Measurements from ENCODE around the gene MAGEB17.
"Not testable (repeated sequence)": the region's sequence is repeated elsewhere in the genome, so short reads cannot be mapped to it uniquely, and the experiment has no call there.

The MAGEB17 gene

DNA sequence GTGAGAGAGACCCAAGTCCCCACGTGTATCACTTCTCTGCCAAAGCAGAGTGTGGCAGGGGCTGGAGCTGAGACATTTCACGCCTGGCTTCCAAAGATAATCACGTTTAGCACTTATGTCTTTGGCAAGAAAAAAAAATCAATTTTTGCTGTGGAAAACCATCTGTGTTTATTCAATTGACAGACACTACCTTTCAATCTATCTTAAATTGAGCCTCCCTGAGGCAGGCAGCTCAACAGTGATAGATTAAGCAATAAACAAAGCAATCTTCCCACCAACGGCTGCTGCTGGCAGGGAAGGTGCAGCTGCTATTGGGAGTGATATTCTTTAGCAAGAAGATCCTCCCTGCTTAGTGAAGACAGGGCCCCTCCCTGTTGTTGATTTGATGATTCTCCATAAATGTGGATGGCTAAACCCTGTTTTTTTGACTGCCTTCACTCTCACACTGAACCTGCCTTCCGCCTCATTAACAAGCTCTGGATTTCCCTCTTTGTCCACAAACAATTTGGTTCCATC, 11.6 kb upstream of the MAGEB17 start:
- in situ Hi-C loops (cut with MboI; ENCODE audit: low sequenced_read_pairs): no loop called here

DNA sequence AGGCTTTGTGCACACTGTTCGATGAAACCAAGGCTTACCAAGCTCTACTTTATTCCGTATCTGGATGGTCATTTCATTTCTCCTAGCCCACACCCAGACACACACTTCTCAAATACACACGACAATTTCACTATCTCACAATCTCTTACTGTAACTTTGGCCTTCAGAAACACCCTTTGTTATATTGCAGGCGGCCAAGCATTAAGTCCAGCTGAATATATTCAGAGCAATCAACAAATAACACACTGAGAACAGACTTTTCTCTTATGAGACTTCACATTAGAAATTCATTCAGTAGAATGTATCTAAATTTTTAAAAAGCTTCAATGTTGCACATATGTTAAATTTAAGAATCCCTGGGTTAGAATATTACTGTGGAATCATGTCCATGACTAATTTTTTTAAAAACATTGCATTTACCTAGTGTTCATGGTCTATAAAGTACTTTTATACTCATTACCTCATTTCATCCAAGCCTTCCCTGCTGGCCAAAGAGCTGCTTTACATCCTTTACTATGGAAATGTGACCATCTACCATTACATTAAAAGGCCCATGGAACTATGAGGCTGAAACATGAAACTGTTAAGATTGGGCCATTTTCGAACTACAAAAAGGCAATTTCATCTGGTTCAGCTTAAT, 10.5 kb upstream of the MAGEB17 start:
- in situ Hi-C loops (cut with MboI; ENCODE audit: low sequenced_read_pairs): no loop called here

DNA sequence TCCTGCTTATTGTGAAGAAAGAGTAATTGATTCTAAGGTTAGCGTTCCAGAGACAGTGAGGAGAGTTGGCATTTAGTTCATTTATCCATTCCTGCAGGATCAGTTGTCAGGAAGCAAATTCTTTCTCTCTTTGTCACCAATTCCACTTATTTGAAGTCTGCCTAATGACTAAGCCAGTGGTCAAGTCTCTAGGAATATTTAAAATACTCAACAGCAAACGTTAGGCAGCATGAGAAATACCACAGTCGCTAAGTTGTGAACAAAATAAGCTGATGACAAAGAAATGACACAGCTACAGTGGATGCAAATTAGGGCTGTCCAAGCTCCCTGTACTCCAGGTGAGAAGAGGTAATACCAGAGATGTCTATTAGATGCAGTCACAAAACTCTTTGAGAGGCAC, 6.6 kb upstream of the MAGEB17 start:
- in situ Hi-C loops (cut with MboI; ENCODE audit: low sequenced_read_pairs): no loop called here

DNA sequence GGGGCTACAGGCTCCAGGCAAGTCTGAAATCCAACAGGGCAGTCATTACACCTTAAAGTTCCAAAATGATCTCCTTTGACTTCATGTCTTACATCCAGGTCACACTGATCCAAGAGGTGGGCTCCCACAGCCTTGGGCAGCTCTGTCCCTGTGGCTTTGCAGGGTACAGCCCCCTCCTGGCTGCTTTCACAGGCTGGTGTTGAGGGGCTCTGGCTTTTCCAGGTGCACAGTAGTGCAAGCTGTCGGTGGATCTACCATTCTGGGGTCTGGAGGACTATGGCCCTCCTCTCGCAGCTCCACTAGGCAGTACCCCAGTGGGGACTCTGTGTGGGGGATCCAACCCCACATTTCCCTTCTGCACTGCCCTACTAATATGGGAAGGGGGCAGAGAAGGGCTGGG, 6.1 kb upstream of the MAGEB17 start:
- in situ Hi-C loops (cut with MboI; ENCODE audit: low sequenced_read_pairs): not testable (repeated sequence)

DNA sequence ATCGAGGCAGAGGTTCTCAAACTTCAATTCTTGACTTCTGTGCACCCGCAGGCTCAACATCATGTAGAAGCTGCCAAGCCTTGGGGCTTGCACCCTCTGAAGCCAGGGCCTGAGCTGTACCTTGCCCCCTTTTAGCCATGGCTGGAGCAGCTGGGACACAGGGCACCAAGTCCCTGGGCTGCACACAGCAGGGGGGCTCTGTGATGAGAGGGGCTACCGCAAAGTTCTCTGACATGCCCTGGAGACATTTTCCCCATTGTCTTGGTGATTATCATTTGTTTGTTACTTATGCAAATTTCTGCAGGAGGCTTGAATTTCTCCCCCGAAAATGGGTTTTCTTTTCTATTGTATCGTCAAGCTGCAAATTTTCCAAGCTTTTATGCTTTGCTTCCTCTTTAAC, 4.9 kb upstream of the MAGEB17 start:
- in situ Hi-C loops (cut with MboI; ENCODE audit: low sequenced_read_pairs): no loop called here

DNA sequence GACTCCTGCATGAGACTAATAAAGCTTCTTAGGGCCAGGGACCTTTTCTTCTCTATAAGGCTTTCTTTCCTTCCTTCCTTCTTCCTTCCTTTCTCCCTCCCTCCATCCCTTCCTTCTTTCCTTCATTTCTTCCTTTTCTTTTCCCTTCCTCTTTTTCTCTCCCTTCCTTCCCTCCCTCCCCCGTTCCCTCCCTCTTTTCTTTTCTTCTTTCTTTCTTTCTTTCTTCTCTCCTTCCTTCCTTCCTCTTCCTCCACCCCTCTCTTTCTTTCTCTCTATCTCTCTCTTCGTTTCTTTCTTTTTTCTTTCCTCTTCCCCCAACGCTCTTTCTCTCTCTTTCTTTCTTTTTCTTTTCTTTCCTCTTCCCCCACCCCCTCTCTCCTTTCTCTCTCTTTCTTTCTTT, 2.5 kb upstream of the MAGEB17 start:
- in situ Hi-C loops (cut with MboI; ENCODE audit: low sequenced_read_pairs): no loop called here

DNA sequence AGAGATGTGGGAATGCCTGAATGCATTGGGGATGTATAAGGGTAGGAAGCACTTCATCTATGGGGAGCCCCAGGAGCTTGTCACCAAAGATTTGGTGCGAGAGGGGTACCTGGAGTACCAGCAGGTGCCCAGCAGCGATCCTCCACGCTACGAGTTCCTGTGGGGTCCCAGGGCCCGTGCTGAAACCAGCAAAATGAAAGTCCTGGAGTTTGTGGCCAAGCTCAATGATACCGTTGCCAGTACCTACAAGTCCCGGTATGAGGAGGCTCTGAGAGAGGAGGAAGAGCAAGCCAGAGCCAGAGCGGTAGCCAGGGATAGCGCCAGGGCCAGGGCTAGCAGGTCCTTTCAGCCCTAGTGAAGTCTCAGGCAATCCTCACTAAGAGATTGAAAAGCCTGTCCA, 3.8 kb downstream of the MAGEB17 start:
- in situ Hi-C loops (cut with MboI; ENCODE audit: low sequenced_read_pairs): no loop called here

DNA sequence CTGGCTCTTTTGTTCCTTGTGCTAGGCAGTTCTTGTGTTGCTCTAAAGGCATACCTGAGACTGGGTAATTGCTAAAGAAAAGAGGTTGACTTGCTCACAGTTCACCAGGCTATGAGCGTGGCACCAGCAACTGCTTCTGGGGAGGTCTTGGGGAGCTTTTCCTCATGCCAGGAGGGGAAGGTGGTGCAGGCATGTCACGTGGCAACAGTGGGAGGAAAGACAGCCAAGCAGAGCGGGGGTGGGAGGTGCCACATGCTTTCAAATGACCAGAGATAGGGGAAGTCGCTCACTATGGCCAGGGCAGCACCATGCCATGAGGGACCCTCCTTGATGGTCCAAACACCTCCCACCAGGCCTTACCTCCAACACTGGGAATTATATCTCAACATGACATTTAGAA, 4.7 kb downstream of the MAGEB17 start:
- in situ Hi-C loops (cut with MboI; ENCODE audit: low sequenced_read_pairs): no loop called here

DNA sequence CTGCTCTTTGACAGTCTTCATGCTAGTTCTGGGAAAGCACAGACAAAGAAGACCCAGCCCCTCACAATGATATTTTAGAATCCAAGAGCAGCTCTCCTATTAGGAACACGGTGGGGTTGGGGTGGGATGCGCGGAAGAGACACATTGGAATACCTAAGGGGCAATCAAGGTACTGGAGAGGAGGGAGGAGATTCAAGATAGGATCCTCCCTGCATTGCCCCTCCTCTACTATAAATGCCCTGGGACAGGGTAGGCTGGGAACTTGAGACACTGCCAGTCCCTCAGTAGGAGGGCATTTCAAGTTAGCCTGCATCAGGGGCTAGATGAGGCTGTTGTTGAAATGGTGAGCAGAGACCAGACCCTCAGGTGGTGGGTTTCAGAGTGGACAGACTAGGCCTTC, 5.1 kb downstream of the MAGEB17 start:
- in situ Hi-C loops (cut with MboI; ENCODE audit: low sequenced_read_pairs): no loop called here

DNA sequence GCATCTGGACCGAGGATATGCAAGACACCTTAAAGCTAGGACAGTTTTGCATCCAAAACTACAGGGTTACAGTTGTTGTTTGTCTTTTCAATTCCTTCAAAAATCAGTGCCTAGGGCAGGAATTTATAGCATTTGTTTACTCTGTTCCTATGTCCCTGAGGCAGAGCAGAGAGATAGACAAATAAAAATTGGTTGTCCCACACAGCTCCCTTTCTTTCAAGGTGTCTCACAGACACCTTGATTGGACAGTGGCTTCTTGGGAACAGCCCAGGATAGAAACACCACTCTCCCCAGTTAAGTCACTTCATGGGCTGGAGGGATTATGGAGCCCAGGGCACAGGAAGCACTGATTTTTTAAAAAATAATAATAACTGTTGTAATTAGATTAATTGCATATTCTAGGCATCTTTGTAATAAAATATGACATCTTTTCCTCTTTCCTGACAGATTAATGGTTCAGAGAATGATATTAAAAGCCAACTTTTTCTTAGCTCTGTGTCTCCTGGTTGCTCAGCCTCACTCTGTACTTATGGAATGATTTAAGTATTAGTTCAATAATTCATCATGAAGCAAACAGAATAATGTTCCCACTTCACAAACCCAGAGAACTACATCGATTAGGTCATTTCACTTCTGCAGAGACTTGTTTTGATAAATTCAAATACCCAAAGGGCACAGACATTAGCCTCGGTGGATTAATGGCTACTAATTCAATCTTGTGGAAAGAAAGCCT, 8.2 kb downstream of the MAGEB17 start:
- in situ Hi-C loops (cut with MboI; ENCODE audit: low sequenced_read_pairs): no loop called here

DNA sequence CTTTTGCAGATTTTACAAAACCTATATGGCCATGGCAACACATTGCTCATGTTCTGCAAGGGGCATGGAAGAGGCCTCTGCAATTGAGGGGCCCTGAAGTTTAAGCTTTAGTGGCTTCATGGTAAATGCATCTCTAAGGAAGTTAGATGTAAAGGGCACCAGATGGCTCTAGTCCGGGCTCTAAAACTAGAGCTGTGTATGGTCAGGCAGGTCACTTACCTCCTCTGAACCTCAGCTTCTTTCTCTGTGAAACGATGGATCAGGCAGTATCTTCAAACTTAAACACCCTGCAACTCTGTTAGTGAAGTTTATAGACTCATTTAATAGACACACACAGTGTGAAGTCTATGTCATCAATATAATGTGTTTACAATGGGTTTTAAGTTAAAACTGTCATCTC, 10.0 kb downstream of the MAGEB17 start:
- in situ Hi-C loops (cut with MboI; ENCODE audit: low sequenced_read_pairs): no loop called here

DNA sequence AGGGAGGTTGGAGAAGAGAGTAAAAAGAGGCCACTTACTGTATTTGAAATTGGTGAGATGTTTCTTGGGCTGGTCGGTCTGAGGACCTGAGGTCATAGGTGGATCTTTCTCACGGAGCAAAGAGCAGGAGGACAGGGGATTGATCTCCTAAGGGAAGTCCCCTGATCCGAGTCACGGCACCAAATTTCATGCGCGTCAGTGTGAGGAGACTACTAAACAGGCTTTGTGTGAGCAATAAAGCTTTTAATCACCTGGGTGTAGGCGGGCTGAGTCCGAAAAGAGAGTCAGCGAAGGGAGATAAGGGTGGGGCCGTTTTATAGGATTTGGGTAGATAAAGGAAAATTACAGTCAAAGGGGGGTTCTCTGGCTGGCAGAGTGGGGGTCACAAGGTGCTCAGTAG, 16.6 kb downstream of the MAGEB17 start:
- in situ Hi-C loops (cut with MboI; ENCODE audit: low sequenced_read_pairs): not testable (repeated sequence)

DNA sequence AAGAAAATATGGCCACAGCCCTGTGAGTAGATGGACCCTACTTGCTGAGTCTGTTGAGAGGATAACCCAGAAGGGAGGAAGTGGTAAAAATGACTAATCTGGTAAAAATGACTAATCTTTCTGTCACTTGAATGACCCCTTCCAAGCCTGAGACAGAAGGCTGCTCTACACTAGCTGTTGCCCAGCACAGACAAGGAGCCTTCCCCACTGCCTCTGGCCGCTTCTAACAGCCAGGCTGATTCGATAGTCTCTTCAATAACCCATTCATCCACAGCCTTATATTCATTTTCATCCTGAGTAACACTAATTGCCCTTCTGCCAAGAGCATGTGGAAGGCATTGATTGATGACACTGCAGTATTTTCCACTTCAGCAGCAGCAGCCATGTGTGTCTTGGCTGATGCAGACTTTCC, 18.4 kb downstream of the MAGEB17 start:
- in situ Hi-C loops (cut with MboI; ENCODE audit: low sequenced_read_pairs): no loop called here

DNA sequence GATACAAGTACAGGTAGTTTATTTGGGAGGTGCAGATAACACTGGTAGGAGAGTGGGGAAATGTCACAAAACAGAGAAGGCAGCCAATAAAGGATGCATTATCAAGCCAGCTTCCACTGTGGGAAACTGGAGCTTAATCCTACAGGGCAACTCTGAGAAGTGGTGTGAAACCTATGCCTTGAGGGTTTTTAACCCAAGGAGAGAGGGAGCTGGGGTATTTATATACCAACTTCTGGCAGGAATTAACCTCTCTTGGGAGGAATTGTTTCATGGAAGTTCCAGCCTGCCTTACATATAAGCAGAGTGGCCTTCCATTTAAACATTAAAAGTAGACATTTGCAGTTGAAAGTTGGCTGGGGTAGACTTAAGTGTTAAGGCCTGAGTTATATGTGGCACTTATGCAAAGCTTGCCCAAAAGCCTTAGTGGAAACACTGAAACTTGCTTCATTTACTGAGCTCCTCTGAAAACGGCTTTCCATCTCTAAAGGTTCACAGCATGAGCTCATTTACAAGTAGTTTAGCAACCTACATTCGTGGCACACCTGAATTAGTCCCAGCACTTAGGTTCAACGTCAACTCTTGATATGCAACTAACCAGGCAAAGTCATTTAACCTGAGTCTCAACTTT, 19.2 kb downstream of the MAGEB17 start:
- in situ Hi-C loops (cut with MboI; ENCODE audit: low sequenced_read_pairs): no loop called here

DNA sequence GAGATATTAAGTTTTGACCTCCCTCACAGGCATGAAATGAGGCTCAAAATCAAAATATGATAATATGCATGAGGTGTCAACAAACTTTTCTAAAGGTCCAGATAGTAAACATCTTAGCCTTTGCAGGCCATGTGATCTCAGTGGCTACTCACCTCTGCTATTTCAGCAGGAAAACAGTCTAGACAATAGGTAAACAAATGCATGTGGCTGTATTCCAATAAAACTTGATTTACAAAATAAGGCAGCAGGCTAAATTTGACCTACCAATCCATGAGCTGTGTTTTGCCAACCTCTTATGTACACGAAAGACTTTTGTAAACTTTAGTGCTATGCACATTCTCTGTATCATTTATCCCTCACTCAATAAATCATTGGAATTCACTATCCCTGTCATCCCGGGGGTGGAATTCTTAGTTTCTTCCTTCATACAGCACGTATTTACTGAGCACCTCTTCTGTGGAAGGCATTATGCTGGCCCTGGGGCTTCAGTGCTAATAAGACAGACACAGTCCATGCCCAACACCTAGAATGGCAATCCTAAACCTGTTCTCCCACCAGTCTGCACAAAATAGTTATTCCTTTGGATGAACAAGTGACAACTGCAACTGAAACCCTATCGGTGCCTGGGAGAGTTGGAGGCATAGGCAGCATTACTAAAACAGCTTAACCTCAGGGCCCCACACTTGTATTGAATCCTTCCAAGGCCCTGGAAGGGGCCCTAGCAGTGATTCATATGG, 19.9 kb downstream of the MAGEB17 start:
- in situ Hi-C loops (cut with MboI; ENCODE audit: low sequenced_read_pairs): no loop called here

DNA sequence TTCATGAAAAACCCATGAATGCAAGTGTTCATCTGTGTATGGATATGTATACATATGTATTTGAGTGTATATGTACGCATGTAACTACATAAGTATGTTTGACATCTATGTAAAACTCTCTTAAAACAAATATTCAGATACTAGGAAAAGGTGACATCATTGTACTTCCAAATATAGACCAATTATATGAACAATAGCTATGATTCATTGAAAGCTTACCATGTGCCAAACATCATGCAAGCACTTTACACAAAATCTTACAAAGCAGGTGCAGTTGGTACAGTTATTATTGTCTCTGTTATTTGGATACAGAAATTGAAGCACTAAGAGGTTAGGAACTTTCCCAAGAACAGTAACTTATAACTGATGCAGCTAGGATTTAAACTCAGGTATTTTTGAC, 21.4 kb downstream of the MAGEB17 start:
- in situ Hi-C loops (cut with MboI; ENCODE audit: low sequenced_read_pairs): no loop called here

DNA sequence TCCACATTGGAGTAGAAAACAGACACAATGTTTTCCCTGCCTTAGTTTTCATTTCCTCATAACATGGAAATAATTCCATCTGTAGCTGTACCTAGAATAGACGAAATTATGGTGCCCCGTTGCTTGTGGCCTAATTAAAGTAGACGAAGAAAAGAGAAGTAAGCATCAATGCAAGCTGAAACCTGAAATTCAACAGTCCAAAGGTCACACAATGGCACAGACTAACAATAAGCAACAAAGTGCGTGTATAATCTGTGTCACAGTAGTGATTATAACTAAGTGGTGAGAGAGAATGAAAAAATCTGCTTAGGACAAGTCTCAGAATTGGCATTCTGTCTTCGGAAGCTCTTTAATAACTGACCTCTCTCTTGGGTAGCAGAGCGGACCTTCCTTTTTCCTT, 24.3 kb downstream of the MAGEB17 start:
- in situ Hi-C loops (cut with MboI; ENCODE audit: low sequenced_read_pairs): no loop called here

DNA sequence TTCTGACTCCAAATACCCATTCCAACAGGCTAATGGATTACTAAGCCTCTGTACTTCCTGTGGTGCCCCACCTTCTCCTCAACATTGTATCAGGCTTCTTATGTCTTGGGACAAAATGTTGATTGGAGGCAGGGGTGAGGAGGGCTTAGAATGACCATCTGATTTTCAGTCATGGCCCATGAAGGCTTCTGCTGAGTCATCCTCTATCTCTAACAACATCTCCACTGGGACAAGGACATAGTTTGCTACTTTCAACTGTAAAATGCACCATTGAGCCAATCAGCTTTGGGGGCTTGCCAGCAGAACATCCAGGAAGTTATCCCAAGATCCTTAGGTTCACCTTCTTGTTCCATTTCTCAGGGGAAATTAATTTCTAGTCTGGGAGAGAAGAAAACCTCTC, 29.5 kb downstream of the MAGEB17 start:
- in situ Hi-C loops (cut with MboI; ENCODE audit: low sequenced_read_pairs): no loop called here

DNA sequence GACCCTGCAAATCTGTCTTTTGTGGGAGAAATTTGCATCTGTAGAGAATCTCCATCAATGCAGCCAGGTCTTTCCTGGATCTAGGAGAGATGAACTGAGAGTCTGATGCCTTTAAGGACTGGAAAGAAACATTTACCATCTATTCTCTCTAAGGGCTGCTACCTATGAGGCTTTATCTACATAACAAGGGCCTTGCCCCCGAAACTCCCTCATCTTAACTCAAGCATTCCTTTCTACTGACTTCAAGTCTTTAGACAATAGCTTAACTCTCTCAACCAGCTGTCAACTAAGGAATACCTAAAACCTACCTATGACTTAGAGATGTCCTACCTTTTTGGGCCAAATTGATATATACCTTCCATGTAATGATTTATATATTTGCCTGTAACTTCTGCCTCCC, 32.1 kb downstream of the MAGEB17 start:
- in situ Hi-C loops (cut with MboI; ENCODE audit: low sequenced_read_pairs): no loop called here

DNA sequence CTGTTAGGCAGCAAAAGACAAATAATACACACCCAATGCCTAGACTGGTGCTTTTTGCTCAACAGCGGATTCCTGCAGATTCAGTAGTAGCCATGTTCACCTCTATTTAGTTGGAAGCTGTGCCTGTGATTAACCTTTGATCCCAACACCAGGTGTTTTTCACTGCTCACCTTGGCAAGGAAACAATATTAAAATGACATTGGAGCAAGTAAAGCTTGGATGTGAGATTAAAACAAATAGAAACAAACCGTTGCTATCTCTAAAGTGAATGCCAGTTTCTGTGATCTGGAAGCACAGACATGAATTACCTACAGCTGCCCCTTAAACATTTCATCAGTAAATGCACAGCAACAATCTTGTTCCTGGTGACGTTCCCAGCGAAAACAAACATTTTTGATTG, 35.7 kb downstream of the MAGEB17 start:
- in situ Hi-C loops (cut with MboI; ENCODE audit: low sequenced_read_pairs): no loop called here

DNA sequence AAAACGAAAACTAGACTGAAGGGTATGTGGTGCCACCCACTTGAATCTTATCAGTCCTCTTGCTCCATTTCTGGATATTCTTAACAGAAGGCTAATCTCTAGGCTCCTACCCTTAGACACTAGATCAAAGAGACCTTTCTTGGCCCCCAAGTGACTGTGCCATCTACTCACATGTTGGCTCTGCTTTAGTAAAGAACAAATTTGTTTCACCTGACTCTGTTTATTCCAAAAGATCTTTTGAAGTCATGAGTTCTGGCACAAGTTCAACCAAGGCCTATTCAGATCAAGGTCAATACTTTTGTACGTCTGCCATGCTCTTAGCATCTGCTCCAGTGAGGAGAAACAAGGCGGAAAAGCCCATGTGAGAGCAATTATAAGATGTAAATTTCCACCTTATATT, 37.3 kb downstream of the MAGEB17 start:
- in situ Hi-C loops (cut with MboI; ENCODE audit: low sequenced_read_pairs): no loop called here

DNA sequence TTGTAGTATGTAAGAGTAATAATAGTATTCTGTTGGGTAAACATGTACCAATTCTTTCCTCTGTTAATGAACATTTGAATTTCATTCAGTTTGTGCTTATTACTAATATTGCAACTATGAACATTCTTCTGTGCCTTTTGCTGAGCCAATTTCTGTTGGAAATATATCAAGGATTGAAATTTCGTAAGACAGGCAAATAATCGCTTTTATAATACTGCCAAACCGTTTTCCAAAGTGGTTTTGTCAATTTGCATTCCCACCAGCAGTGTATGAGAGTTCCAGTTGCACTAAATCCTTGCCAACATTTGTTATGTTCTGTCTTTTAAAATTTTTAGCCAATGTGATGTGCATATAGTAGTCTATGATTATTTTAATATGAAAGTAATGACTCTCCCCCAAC, 38.6 kb downstream of the MAGEB17 start:
- in situ Hi-C loops (cut with MboI; ENCODE audit: low sequenced_read_pairs): no loop called here
